GM12873 (cell line): Measurements from ENCODE around the gene CABP1.

ENCODE experiments used
- TF ChIP-seq, protein P1 (sequence below): IDR thresholded peaks from 2 replicates; pipeline ENCODE4 v1.5.1; 2012; ENCODE audit warnings: low read depth, mild to moderate bottlenecking, moderate library complexity, low read length, control low read depth; ENCODE audit not compliant: insufficient read depth; ENCODE audit errors: missing control alignments

The CABP1 gene

GRCh38 chr12:120599672-120600552 lies 40.5 kb upstream of the CABP1 start:
- TF ChIP-seq, protein P1, sequence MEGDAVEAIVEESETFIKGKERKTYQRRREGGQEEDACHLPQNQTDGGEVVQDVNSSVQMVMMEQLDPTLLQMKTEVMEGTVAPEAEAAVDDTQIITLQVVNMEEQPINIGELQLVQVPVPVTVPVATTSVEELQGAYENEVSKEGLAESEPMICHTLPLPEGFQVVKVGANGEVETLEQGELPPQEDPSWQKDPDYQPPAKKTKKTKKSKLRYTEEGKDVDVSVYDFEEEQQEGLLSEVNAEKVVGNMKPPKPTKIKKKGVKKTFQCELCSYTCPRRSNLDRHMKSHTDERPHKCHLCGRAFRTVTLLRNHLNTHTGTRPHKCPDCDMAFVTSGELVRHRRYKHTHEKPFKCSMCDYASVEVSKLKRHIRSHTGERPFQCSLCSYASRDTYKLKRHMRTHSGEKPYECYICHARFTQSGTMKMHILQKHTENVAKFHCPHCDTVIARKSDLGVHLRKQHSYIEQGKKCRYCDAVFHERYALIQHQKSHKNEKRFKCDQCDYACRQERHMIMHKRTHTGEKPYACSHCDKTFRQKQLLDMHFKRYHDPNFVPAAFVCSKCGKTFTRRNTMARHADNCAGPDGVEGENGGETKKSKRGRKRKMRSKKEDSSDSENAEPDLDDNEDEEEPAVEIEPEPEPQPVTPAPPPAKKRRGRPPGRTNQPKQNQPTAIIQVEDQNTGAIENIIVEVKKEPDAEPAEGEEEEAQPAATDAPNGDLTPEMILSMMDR = no peak

GRCh38 chr12:120610560-120610959 lies 29.9 kb upstream of the CABP1 start:
- TF ChIP-seq, protein P1 = no peak

DNA sequence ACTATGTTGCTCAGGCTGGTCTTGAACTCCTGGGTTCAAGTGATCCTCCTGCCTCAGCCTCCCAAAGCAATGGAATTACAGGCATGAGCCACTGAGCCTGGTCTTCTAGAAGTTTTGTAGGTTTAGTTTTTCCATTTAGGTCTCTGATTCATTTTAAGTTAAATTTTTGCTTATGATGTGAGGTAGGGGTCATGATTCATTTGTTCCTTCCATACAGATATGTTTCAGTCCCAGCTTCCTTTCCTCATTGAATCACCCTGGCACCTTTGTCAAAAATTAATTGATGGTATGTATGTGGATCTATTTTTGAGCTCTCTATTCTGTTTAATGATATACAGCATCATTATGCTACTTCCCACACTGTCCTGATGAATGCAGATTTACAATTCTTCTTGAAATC lies 25.6 kb upstream of the CABP1 start:
- TF ChIP-seq, protein P1 = no peak

DNA sequence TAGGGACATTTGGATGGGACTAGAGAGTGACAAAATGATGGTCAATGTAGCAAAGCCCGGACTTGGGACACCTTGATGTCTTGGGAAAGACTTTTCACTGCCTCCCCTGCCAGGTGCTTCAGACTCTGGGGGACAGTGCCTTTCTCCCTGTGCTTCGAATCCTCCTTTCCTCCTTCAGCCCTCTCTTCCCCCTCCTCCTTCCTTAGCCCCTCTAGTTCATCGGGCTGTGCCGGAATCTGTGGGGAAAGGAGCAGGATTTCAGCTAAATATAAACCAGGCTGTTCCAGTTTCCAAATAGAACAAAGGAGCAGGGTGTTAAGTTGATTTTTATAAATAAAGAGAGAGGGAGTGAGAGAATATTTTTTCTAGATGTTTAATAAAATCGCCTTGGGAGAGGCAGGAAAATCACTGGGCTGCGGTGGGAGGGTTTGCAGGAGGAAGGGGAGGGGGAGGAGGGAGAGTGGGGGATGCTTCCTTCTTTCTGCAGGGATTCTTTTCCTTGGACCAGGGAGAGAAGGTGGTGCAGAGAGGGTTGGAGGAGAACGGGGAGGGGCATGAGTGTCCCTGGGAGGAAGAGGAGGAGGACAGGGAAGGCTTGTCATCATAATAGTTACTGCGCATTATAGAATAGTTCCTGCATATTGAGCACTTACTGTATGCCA lies 21.3 kb upstream of the CABP1 start:
- TF ChIP-seq, protein P1 = no peak

DNA sequence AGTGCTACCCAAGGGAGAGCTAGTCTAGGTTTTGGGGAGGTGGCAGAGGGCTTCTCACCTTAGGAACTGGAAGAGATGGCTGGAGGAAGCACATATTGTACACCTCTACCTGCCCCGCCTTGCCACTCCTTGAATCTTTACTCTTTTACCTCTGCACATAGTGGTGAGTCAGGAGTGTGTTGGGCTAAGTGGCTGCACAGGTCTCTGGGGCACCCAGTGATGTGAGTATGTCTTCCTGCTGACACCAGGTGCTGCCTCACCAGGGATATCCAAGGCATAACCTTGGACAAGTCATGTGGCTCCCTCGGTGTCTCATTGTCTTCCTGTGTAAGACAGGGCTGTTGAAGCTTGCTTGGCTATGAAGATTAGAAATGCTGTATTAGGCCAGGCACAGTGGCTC lies 19.8 kb upstream of the CABP1 start:
- TF ChIP-seq, protein P1 = no peak

- TF ChIP-seq, protein P1 = peak; percentile 43
Measured at GRCh38 chr12:120625557-120626419, 14.6 kb upstream of the CABP1 start.
